Effector CD8-positive, alpha-beta T cell (primary cell): ENCODE results near the gene GPBAR1.
A peak's percentile ranks its signal among the peaks of the same experiment; 100 is the strongest.
"Not testable (repeated sequence)": the region's sequence is repeated elsewhere in the genome, so short reads cannot be mapped to it uniquely, and the experiment has no call there.

ENCODE experiments used
- DNase-seq: peaks from one replicate; lab custom pipeline; 2025; lab: John Stamatoyannopoulos, UW

GPBAR1 gene

GRCh38 chr2:218267259-218267658 lies 6.4 kb downstream of the GPBAR1 start:
- DNase-seq = no peak

DNA sequence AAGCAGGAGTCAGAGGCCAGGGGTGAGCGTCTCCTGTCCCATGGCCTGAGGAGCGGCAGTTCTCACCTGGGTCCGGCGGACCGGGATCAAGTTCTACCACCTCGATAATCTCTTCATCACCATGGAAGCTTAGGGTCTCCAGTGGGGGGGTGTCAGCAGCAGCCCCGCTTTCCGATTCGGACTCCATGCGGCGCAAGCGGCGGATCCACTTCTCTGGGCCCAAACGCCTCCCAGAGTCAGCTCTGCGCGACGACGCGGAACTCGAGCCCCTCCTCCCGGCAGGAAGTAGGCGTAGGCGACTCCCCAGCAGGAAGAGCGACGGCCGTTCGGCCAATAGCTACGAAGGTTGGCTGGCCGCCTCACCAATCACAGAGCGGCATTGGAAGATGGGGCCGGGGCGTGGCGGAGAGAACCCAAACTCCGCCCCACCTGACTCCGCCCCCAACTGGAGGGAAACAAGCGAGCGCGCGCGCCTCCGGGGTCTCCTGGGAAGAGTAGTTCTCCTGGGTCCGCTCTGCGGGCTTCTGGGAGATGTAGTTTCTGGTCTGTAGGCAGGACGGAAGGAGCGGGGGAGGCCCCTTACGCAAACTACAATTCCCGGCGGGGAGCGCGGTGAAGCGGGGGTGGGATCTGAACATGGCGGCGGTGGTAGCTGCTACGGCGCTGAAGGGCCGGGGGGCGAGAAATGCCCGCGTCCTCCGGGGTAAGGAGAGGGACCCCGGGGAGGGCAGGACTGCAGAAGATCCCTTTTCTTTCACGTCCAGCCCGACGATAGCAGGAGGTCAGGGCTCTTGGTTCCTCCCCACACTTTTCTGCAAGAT lies 9.3 kb downstream of the GPBAR1 start, which contains the start of the genes AAMP and PNKD:
TSS of gene AAMP (minus strand) at position 238 of the 821 bp plus-strand sequence. CDS start at position 187, 51 bp downstream.
TSS of gene PNKD (plus strand) at position 620 of the 821 bp plus-strand sequence. CDS start at position 637, 17 bp downstream.
- peak; percentile 100 for DNase-seq

GRCh38 chr2:218270721-218271486 lies 10.1 kb downstream of the GPBAR1 start:
- no peak for DNase-seq

GRCh38 chr2:218271487-218271797 lies 10.6 kb downstream of the GPBAR1 start:
- no peak for DNase-seq

- no peak for DNase-seq
Observed at GRCh38 chr2:218271865-218272530, 11.2 kb downstream of the GPBAR1 start.

DNA sequence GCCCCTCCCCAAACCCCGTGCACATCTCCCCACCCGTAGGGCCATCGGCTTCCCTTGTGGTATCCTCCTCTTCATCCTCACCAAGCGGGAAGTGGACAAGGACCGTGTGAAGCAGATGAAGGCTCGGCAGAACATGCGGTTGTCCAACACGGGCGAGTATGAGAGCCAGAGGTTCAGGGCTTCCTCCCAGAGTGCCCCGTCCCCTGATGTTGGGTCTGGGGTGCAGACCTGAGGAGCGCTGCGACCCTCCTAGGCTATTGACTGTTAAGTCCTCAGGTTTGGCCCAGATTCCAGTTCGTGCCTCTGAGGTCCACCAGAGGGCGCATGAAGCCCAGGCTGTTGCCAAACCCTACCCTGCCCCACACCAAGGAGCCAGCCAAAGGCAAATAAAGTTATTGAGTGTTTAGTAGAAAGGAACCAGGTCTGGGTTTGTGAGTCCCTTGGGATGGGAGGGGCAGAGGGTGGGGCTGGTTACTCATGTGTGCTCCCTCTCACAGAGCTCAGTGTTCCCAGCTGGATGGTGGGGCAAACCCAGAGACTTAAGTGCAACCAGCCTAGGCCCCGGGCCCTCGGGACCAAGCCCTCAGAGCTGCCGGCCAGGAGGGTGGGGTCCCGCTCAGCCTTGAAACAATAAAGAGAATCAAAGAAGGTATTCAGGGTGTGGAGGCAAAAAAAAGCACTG lies 11.9 kb downstream of the GPBAR1 start:
- peak; percentile 64 for DNase-seq

GRCh38 chr2:218273214-218273907 lies 12.5 kb downstream of the GPBAR1 start:
- not testable (repeated sequence) for DNase-seq

- DNase-seq = no peak
Observed at GRCh38 chr2:218273908-218274249, 13.1 kb downstream of the GPBAR1 start.

GRCh38 chr2:218274586-218274985 lies 13.8 kb downstream of the GPBAR1 start:
- DNase-seq = no peak

- no peak for DNase-seq
Observed at GRCh38 chr2:218275371-218276072, 14.7 kb downstream of the GPBAR1 start.

DNA sequence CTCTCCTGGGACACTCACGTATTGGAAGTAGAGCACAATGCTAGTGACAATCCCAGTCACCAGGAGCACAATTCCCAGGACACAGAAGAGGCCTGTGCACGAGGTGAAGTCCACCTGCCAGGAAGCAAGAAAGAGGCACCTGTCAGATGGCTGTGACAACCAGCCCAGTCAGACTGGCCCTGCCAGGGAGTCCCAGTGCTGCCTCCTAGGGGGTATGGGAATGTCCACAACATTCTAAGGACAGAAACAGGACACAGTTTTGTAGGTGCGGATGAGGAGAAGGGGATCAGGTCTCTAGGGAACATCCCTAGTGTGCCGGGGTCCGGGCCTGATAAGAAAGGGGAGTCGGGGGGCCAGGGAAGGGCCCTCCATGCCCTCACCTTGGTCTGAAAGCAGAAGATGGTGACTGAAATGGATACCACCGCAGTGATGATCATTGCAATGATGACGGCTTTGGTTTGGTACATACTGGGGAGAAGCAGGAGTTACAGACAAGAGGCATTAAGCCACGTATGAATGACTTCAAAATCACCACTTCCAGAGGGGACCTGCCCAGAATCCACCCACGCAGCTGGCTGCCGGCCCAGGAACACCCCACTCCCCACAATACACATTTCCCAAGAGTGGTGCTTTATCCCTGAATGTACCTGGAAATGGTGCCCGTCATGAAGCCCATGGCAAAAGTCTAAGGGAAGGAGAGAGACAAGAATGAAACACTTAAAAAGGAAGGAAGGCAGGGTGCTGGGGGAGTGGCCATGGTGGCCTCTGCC lies 16.4 kb downstream of the GPBAR1 start:
- no peak for DNase-seq

DNA sequence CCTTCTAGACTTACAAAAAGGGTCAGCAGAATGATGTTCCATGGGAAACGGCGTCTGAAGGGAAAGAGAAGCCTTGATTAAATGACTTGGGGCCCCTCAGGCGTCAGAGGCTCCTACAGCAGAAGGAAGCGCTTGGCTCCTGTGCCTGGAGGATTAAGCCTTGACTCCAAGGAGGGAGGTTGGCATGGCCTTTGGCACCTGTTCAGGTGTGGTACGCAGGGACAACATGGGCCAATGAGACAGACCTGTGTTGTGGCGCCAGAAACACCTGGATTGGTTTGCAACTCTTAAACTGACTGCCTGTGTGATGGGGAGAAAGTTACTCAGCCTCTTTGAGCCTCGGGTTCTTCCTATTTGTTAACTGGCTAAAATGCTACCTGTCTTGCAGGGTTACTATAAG lies 17.1 kb downstream of the GPBAR1 start:
- DNase-seq = no peak

GRCh38 chr2:218278531-218279360 lies 17.9 kb downstream of the GPBAR1 start:
- no peak for DNase-seq

DNA sequence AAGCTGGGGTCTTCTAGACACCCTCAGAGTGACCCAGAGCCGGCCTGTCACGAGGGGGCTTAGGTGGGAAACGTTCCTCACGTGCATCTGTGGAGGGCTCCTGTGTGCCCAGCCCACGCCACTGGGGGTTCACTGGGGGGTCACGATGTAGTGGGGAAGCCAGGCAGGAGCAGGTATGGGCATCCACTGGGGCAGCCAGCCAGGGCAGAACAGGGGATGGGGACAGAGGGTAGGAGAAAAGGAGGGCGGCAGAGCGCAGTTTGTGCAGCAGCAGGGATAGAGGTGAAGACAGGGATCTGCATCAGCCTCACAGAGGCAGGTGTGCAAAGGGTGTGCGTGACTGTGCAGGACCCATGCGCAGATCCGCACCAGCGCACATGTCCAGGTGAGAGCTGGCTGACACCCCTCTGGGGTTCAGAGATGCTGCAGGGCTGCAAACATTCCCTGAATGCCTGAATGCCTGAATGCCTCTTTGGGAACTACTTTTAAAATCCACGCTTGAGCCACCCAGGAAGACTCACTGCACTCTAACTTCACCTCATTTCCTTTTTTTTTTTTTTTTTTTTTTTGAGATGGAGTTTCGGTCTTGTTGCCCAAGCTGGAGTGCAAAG lies 19.6 kb downstream of the GPBAR1 start:
- no peak for DNase-seq

DNA sequence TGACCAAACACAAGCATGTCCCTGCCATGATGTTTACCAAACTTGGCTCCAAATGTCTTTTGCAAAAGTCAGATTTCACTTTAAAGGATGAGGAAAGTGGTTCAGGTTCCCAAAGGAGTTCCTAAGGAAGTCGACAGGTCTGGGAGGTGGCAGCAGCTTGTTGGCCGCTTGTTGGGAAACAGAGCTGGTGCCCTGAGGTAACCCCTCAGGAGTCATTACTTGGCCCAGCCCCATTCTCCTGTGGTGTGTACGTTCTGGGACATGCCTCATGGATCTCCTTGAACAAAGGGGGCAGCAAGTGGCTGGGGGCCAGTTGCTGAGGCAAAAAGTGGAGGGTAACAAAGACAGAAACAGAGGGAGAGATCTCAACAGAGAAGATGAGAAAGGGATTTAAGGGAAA lies 20.6 kb downstream of the GPBAR1 start:
- no peak for DNase-seq

DNA sequence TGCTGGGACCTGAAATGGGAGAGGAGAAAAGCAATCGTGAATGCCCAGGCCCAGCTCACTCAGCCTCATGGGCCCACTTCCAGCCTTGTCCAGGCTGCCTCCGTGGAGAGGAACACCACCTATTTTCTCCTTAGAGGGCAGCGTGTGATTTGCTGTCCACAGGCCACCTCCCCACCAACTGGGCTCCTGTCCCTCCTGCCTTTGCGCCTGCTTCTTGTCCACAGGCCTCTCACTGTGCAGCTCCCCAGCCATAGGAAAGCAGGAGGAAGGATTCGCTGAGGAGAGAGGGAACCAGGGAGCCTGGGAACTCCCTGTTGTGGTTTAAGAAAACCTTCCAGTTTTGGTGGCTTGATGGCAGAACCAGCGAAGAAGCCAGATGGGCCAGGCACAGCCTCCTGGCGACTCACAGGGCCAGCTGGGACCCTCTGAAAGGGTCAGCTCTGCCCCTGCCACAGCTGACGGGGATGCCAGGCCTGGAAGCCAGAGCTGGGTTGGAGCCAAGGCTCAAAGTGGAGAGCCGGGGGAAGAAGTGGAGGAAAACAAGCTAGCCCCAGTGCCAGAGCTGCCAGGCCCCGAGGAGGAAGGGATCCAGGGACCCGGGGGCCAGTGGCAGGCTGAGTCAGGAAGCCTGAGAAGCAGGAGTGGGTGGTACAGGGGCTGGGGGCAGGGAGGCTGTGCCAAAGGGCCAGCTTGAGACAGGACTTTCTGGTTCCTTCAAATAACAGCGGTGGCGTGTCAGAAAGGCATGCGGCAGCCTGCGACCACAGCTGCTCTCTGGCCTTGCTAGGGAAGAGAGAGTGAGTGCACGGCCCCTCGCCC lies 21.6 kb downstream of the GPBAR1 start:
- no peak for DNase-seq

DNA sequence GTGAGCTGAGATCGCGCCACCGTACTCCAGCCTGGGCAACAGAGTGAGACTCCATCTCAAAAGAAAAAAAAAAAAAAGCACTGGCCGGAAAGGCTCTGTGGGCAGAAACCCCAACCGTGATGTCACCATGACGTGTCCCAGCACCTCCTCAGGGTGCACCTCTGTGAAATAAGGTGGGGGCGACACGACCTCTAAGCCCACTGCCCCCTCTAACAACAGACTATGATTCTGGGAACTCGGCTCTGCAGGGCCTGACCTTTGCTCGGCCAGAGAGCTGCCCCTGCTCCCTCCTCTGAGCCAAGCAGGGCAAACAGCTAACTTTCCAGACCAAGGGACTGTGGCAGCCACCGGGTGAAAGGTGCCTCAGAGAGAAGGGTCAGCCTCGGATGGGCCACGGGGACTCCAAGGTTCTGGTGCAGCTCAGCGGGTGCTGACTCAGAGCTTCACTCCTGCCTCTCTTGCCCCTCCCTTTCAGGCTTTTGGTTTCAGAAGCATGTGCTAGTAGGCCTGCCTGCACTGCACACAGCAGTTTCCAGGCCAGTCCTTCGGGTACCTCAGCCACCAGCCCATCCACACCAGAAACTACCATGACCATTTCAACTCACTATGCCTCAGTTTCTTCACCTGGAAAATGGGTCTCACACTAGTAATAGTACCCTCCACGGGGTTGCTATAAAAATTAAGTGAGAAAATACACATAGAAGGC lies 23.4 kb downstream of the GPBAR1 start:
- DNase-seq = no peak
